Neural cell (in vitro differentiated cells): ENCODE data around the gene ZDHHC5. TPM values are rescaled to one million over a fixed set of nuclear protein-coding genes. Genes with fewer than 3 reads are reported as not detected.

Experiments
- H2AFZ ChIP-seq: fragments of 200-600, 300-800 bp; sonication (generic), shearing (Covaris generic); 2 replicates; pipeline ENCODE4 v1.6.0; 2014; ENCODE audit warnings: low read depth, mild to moderate bottlenecking, antibody characterized with exemption, low read length, moderate library complexity
- H3F3A ChIP-seq: fragments of 200-600 bp; shearing (Covaris generic); 2 replicates; pipeline ENCODE4 v1.6.1; 2016; ENCODE audit warnings: mild to moderate bottlenecking, moderate library complexity, mixed read lengths, antibody characterized with exemption, low read length; ENCODE audit not compliant: insufficient read depth, poor library complexity, severe bottlenecking
- H3K27ac ChIP-seq: fragments of 200-600, 300-800 bp; sonication (generic), shearing (Covaris generic); 2 replicates; pipeline ENCODE4 v1.5.1; 2014; ENCODE audit warnings: mild to moderate bottlenecking, low read length, moderate library complexity
- H3K27me3 ChIP-seq: fragments of 300-800, 200-600 bp; sonication (generic), shearing (Covaris generic); 2 replicates; pipeline ENCODE4 v1.6.0; 2014; ENCODE audit warnings: mild to moderate bottlenecking, low read depth, low read length, moderate library complexity; ENCODE audit not compliant: insufficient read depth
- H3K36me3 ChIP-seq: fragments of 300-800, 200-600 bp; sonication (generic), shearing (Covaris generic); 2 replicates; pipeline ENCODE4 v1.5.1; 2014; ENCODE audit warnings: mild to moderate bottlenecking, antibody characterized with exemption, low read length, moderate library complexity; ENCODE audit not compliant: insufficient read depth
- H3K4me2 ChIP-seq: fragments of 300-800, 200-600 bp; sonication (generic), shearing (Covaris generic); 2 replicates; pipeline ENCODE4 v1.6.0; 2014; ENCODE audit warnings: mild to moderate bottlenecking, low read length
- H3K4me3 ChIP-seq: fragments of 300-800, 200-600 bp; sonication (generic), shearing (Covaris generic); 2 replicates; pipeline ENCODE4 v1.5.1; 2014; ENCODE audit warnings: mild to moderate bottlenecking, low read length, moderate library complexity
- H3K79me2 ChIP-seq: fragments of 200-600 bp; shearing (Covaris generic); replicated peaks from 2 replicates; pipeline ENCODE4 v1.6.0; 2014; ENCODE audit warnings: mild to moderate bottlenecking, low read length, moderate library complexity; ENCODE audit not compliant: insufficient read depth
- H3K9ac ChIP-seq: fragments of 300-800, 200-600 bp; sonication (generic), shearing (Covaris generic); 2 replicates; pipeline ENCODE4 v1.6.1; 2016; ENCODE audit warnings: mild to moderate bottlenecking, low read length, mixed read lengths
- H3K9me2 ChIP-seq: fragments of 200-600 bp; shearing (Covaris generic); 2 replicates; pipeline ENCODE4 v1.6.1; 2016; ENCODE audit warnings: mild to moderate bottlenecking, low read length, mixed read lengths; ENCODE audit not compliant: insufficient read depth
- H3K9me3 ChIP-seq: fragments of 200-600, 300-800 bp; sonication (generic), shearing (Covaris generic); 2 replicates; pipeline ENCODE4 v1.6.1; 2016; ENCODE audit warnings: mild to moderate bottlenecking, mixed run types, low read length, moderate library complexity, mixed read lengths
- H4K20me1 ChIP-seq: fragments of 200-600 bp; shearing (Covaris generic); 2 replicates; pipeline ENCODE4 v1.6.1; 2016; ENCODE audit warnings: mild to moderate bottlenecking, mixed run types; ENCODE audit not compliant: insufficient read depth
- CTCF ChIP-seq: fragments of 450-650 bp; IDR thresholded peaks from 2 replicates; pipeline ENCODE4 v1.5.1; 2014; ENCODE audit warnings: antibody characterized with exemption, mild to moderate bottlenecking, moderate library complexity; ENCODE audit not compliant: poor library complexity, severe bottlenecking
- EP300 ChIP-seq: fragments of 450-650 bp; conservative IDR thresholded peaks from 2 replicates; pipeline ENCODE4 v1.6.1; 2014; ENCODE audit warnings: antibody characterized with exemption, mild to moderate bottlenecking, moderate library complexity; ENCODE audit not compliant: poor library complexity, severe bottlenecking
- EZH2 ChIP-seq: fragments of 200-600, 300-800 bp; shearing (Covaris generic), sonication (generic); IDR thresholded peaks from 2 replicates; pipeline ENCODE4 v1.6.1; 2014; ENCODE audit warnings: antibody characterized with exemption, low read length, borderline replicate concordance, mild to moderate bottlenecking; ENCODE audit not compliant: insufficient read depth, poor library complexity, severe bottlenecking
- MXI1 ChIP-seq: fragments of 450-650 bp; conservative IDR thresholded peaks from 2 replicates; pipeline ENCODE4 v1.6.1; 2014; ENCODE audit warnings: antibody characterized with exemption, mild to moderate bottlenecking; ENCODE audit not compliant: poor library complexity, severe bottlenecking
- POLR2AphosphoS5 ChIP-seq: IDR thresholded peaks from 2 replicates; pipeline ENCODE4 v1.6.1; 2012
- RAD21 ChIP-seq: fragments of 450-650 bp; conservative IDR thresholded peaks from 2 replicates; pipeline ENCODE4 v1.6.1; 2014; ENCODE audit warnings: antibody characterized with exemption, mild to moderate bottlenecking, moderate library complexity
- SMC3 ChIP-seq: fragments of 450-650 bp; conservative IDR thresholded peaks from 2 replicates; pipeline ENCODE4 v1.6.1; 2014; ENCODE audit warnings: antibody characterized with exemption, mild to moderate bottlenecking, moderate library complexity; ENCODE audit not compliant: poor library complexity
- TAF1 ChIP-seq: IDR thresholded peaks from 2 replicates; pipeline ENCODE4 v1.6.1; 2012; ENCODE audit warnings: low read depth
- polyA plus RNA-seq: library from polyadenylated mRNA; depleted of rRNA; stranded (reverse); fragments of >200 nt; gene quantifications from 2 replicates; pipeline ENCODE4 v1.2.3, GENCODE V29; 2014
- TF ChIP-seq, protein P1 (sequence below): IDR thresholded peaks from 2 replicates; pipeline ENCODE4 v1.6.1; 2012; ENCODE audit warnings: borderline replicate concordance

Gene ZDHHC5
- polyA plus RNA-seq, 1 donor from 2014 or later, result 15.8 TPM

- no peak for TF ChIP-seq TAF1
- TF ChIP-seq SMC3, result peak; percentile 72
These were observed 26.7 kb upstream of the ZDHHC5 start (continued) for GRCh38 chr11:57641011-57641807.

DNA sequence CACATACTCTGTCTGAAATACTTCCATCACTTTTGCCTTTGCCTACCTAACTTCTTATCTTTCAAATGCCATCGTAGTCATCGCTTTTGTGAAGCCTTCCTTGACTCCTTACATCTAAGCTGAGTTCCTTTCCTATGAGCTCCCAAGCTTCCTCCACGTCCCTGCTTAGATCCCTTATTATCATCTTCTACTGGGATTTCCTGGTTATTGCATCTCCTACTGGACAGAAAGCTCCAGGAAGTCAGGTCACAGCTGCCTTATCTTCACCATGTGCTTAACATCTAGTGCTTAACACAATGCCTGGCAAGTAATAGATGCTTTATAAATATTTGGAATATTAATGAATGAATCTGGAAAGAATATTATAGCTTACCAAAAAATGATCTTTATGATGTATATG, 24.1 kb upstream of the ZDHHC5 start:
- H3K79me2 ChIP-seq, result peaks cover 34% of the 10 kb centered on the region
- no peak overlapping the region for H3K27ac ChIP-seq
- no peaks in the 10 kb centered on the region for H3K27me3 ChIP-seq
- TF ChIP-seq TAF1, result no peak
- no peak for TF ChIP-seq POLR2AphosphoS5
- no peak for TF ChIP-seq CTCF
- TF ChIP-seq, protein P1, sequence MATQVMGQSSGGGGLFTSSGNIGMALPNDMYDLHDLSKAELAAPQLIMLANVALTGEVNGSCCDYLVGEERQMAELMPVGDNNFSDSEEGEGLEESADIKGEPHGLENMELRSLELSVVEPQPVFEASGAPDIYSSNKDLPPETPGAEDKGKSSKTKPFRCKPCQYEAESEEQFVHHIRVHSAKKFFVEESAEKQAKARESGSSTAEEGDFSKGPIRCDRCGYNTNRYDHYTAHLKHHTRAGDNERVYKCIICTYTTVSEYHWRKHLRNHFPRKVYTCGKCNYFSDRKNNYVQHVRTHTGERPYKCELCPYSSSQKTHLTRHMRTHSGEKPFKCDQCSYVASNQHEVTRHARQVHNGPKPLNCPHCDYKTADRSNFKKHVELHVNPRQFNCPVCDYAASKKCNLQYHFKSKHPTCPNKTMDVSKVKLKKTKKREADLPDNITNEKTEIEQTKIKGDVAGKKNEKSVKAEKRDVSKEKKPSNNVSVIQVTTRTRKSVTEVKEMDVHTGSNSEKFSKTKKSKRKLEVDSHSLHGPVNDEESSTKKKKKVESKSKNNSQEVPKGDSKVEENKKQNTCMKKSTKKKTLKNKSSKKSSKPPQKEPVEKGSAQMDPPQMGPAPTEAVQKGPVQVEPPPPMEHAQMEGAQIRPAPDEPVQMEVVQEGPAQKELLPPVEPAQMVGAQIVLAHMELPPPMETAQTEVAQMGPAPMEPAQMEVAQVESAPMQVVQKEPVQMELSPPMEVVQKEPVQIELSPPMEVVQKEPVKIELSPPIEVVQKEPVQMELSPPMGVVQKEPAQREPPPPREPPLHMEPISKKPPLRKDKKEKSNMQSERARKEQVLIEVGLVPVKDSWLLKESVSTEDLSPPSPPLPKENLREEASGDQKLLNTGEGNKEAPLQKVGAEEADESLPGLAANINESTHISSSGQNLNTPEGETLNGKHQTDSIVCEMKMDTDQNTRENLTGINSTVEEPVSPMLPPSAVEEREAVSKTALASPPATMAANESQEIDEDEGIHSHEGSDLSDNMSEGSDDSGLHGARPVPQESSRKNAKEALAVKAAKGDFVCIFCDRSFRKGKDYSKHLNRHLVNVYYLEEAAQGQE, result no peak
- TF ChIP-seq MXI1, result no peak
- H3F3A ChIP-seq, result no peaks in the 10 kb centered on the region
- no peak overlapping the region for H3K9ac ChIP-seq
- no peak overlapping the region for H3K4me2 ChIP-seq
- no peaks in the 10 kb centered on the region for H3K9me2 ChIP-seq
- no peaks in the 10 kb centered on the region for H3K9me3 ChIP-seq
- no peaks in the 10 kb centered on the region for H3K36me3 ChIP-seq
- no peak overlapping the region for H3K4me3 ChIP-seq
- H2AFZ ChIP-seq, result no peak overlapping the region
- H4K20me1 ChIP-seq, result no peaks in the 10 kb centered on the region

GRCh38 chr11:57644748-57645688, 22.9 kb upstream of the ZDHHC5 start:
- no peaks in the 10 kb centered on the region for H3K9me2 ChIP-seq
- H3K4me3 ChIP-seq, result no peak overlapping the region
- no peak overlapping the region for H2AFZ ChIP-seq
- TF ChIP-seq CTCF (peak; percentile 74), SMC3 (peak; percentile 67), POLR2AphosphoS5 (no peak), EZH2 (no peak), MXI1 (no peak), TAF1 (no peak), EP300 (no peak), RAD21 (peak; percentile 74)
- TF ChIP-seq, protein P1, result no peak
- H3K36me3 ChIP-seq, result no peaks in the 10 kb centered on the region
- no peak overlapping the region for H3K9ac ChIP-seq
- no peaks in the 10 kb centered on the region for H3K9me3 ChIP-seq
- no peak overlapping the region for H3K4me2 ChIP-seq
- H3K27me3 ChIP-seq, result no peaks in the 10 kb centered on the region
- H3K27ac ChIP-seq, result no peak overlapping the region
- peaks cover 22% of the 10 kb centered on the region for H3K79me2 ChIP-seq
- no peaks in the 10 kb centered on the region for H4K20me1 ChIP-seq
- H3F3A ChIP-seq, result no peaks in the 10 kb centered on the region
